CD14-positive monocyte (primary cell): ENCODE results near the gene TREM2. TPM values are rescaled to one million over a fixed set of nuclear protein-coding genes. Genes with fewer than 3 reads are reported as not detected.

Experiments
- DNase-seq, 3 donors: peaks; one replicate each; pipeline ENCODE4 v3.0.0-alpha.2; 2011 to 2022
- H2AFZ ChIP-seq: 2 replicates; pipeline ENCODE4 v1.6.0; 2012; ENCODE audit warnings: mild to moderate bottlenecking, low read depth, low read length, inconsistent platforms; ENCODE audit not compliant: insufficient read depth, poor library complexity, severe bottlenecking
- H3K27ac ChIP-seq, 2 donors: 1 replicate in 1 of 2; 2 replicates in 1 of 2; pipeline ENCODE4 v1.5.1; 2012 to 2013; ENCODE audit warnings: low read length in 2 of 2, control low read depth in 1 of 2, inconsistent platforms in 1 of 2, low read depth in 1 of 2, mild to moderate bottlenecking in 1 of 2
- H3K27me3 ChIP-seq, 2 donors: one replicate each; pipeline versions ENCODE4 v1.6.0 to v1.6.1; 2011 to 2013; ENCODE audit warnings: low read length in 2 of 2; ENCODE audit not compliant: control insufficient read depth in 2 of 2, insufficient read depth in 2 of 2
- H3K36me3 ChIP-seq, 2 donors: replicated peaks in 1 of 2; 1 replicate in 1 of 2; 2 replicates in 1 of 2; pipeline versions ENCODE4 v1.5.1 to v1.6.1; 2012 to 2013; ENCODE audit warnings: low read length in 2 of 2, control low read depth in 1 of 2, inconsistent platforms in 1 of 2, mild to moderate bottlenecking in 1 of 2; ENCODE audit not compliant: insufficient read depth in 2 of 2, control insufficient read depth in 1 of 2
- H3K4me1 ChIP-seq, 2 donors: 1 replicate in 1 of 2; 2 replicates in 1 of 2; pipeline versions ENCODE4 v1.5.1 to v1.6.1; 2012 to 2013; ENCODE audit warnings: low read length in 2 of 2, control low read depth in 1 of 2, inconsistent platforms in 1 of 2, mild to moderate bottlenecking in 1 of 2, moderate library complexity in 1 of 2; ENCODE audit not compliant: insufficient read depth in 2 of 2, control insufficient read depth in 1 of 2
- H3K4me2 ChIP-seq: replicated peaks from 2 replicates; pipeline ENCODE3; 2012; ENCODE audit warnings: low read length, moderate library complexity, mild to moderate bottlenecking; ENCODE audit not compliant: poor library complexity, severe bottlenecking; ENCODE audit errors: extremely low read depth
- H3K4me3 ChIP-seq, 3 experiments: fragments of 200-600 bp in 1 of 3; sonication (generic) in 1 of 3; replicated peaks in 1 of 3; 1 replicate in 2 of 3; 2 replicates in 1 of 3; pipeline ENCODE4 v1.5.1; 2011 to 2013; ENCODE audit warnings: low read length in 3 of 3, mild to moderate bottlenecking in 3 of 3, control low read depth in 2 of 3, low read depth in 2 of 3, inconsistent platforms in 1 of 3, moderate library complexity in 1 of 3
- H3K79me2 ChIP-seq: 2 replicates; pipeline ENCODE4 v1.6.0; 2012; ENCODE audit warnings: mild to moderate bottlenecking, control low read depth, inconsistent platforms, low read length, moderate library complexity; ENCODE audit not compliant: insufficient read depth
- H3K9ac ChIP-seq: 2 replicates; pipeline ENCODE4 v1.6.0; 2017; ENCODE audit warnings: low read length, mild to moderate bottlenecking; ENCODE audit not compliant: insufficient read depth, poor library complexity, severe bottlenecking
- H3K9me3 ChIP-seq, 2 donors: replicated peaks in 1 of 2; 1 replicate in 1 of 2; 2 replicates in 1 of 2; pipeline versions ENCODE4 v1.5.1 to v1.6.1; 2012 to 2013; ENCODE audit warnings: low read length in 2 of 2, control low read depth in 1 of 2; ENCODE audit not compliant: control insufficient read depth in 1 of 2, insufficient read depth in 1 of 2
- H4K20me1 ChIP-seq: 2 replicates; pipeline ENCODE4 v1.6.0; 2012; ENCODE audit warnings: mild to moderate bottlenecking, low read length, control low read depth, moderate library complexity; ENCODE audit not compliant: insufficient read depth
- H3K27ac Mint-ChIP-seq, 7 donors: one replicate each; pipeline ENCODE4 v1.8.0; 2020; ENCODE audit warnings: mild to moderate bottlenecking in 7 of 7, mixed read lengths in 7 of 7, moderate library complexity in 6 of 7, inconsistent platforms in 2 of 7
- H3K27me3 Mint-ChIP-seq, 3 donors: one replicate each; pipeline ENCODE4 v1.8.0; 2021 to 2022; ENCODE audit warnings: low read depth in 3 of 3, mild to moderate bottlenecking in 3 of 3, mixed read lengths in 3 of 3, moderate library complexity in 3 of 3, inconsistent platforms in 1 of 3
- H3K36me3 Mint-ChIP-seq, 2 donors: one replicate each; pipeline ENCODE4 v1.8.0; 2020; ENCODE audit warnings: mixed read lengths in 2 of 2, inconsistent platforms in 1 of 2, mild to moderate bottlenecking in 1 of 2
- H3K4me1 Mint-ChIP-seq: one replicate; pipeline ENCODE4 v1.8.0; 2020; ENCODE audit warnings: mild to moderate bottlenecking, mixed read lengths
- H3K4me3 Mint-ChIP-seq, 2 donors: one replicate each; pipeline ENCODE4 v1.8.0; 2020; ENCODE audit warnings: mild to moderate bottlenecking in 2 of 2, mixed read lengths in 2 of 2, moderate library complexity in 1 of 2
- H3K9me3 Mint-ChIP-seq, 7 donors: one replicate each; pipeline ENCODE4 v1.8.0; 2020 to 2022; ENCODE audit warnings: mixed read lengths in 7 of 7, mild to moderate bottlenecking in 6 of 7, moderate library complexity in 6 of 7, inconsistent platforms in 2 of 7
- WGBS: methylation state at CpG from one replicate; pipeline ENCODE4 v1.1.5; 2013; ENCODE audit warnings: missing lambda C conversion rate; ENCODE audit not compliant: insufficient coverage; 5-methylcytosine and 5-hydroxymethylcytosine counted together
- intact Hi-C, 2 donors: fragments of 100-400 bp; cut with micrococcal nuclease; formaldehyde crosslinking; loops; one replicate each; pipeline versions ENCODE4 v1.15.0 to v1.15.1; 2023
- polyA plus RNA-seq, 3 donors: library from polyadenylated mRNA; depleted of rRNA in 1 of 3; unstranded in 2 of 3; stranded (reverse) in 1 of 3; fragments of 300-500 nt in 2 of 3; fragments of >200 nt in 1 of 3; fragmentation: Illumina TruSeq in 2 of 3; gene quantifications; 1 replicate in 2 of 3; 2 replicates in 1 of 3; pipeline ENCODE4 v1.2.3, GENCODE V29; 2012 to 2021
- TF ChIP-seq, protein P1 (sequence below): fragments of 200-600 bp; IDR thresholded peaks from one replicate; pipeline ENCODE4 v1.8.0; 2022; ENCODE audit warnings: antibody characterized with exemption, mild to moderate bottlenecking

TREM2 gene
- polyA plus RNA-seq, 3 donors = 0.54 to 0.78 (median 0.56) TPM

GRCh38 chr6:41208439-41209106 is 45.7 kb upstream of the TREM2 start:
- Histone ChIP-seq H3K9ac (no peak overlapping the region), H2AFZ (no peak overlapping the region), H3K79me2 (no peaks in the 10 kb centered on the region), H3K4me1 (peaks cover 8 to 16% of the 10 kb centered on the region in 2 donors), H3K4me3 (no peak overlapping the region), H3K27me3 (no peaks in the 10 kb centered on the region), H3K4me2 (no peak overlapping the region), H3K36me3 (no peaks in the 10 kb centered on the region), H3K9me3 (peaks cover 0 to 4% of the 10 kb centered on the region in 2 donors), H3K27ac (no peak overlapping the region), H4K20me1 (no peaks in the 10 kb centered on the region)
- H3K36me3 Mint-ChIP-seq = no peaks in the 10 kb centered on the region
- TF ChIP-seq, protein P1, sequence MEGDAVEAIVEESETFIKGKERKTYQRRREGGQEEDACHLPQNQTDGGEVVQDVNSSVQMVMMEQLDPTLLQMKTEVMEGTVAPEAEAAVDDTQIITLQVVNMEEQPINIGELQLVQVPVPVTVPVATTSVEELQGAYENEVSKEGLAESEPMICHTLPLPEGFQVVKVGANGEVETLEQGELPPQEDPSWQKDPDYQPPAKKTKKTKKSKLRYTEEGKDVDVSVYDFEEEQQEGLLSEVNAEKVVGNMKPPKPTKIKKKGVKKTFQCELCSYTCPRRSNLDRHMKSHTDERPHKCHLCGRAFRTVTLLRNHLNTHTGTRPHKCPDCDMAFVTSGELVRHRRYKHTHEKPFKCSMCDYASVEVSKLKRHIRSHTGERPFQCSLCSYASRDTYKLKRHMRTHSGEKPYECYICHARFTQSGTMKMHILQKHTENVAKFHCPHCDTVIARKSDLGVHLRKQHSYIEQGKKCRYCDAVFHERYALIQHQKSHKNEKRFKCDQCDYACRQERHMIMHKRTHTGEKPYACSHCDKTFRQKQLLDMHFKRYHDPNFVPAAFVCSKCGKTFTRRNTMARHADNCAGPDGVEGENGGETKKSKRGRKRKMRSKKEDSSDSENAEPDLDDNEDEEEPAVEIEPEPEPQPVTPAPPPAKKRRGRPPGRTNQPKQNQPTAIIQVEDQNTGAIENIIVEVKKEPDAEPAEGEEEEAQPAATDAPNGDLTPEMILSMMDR = no peak
- no peak overlapping the region for H3K4me3 Mint-ChIP-seq
- peaks cover 4 to 12% (median 5%) of the 10 kb centered on the region in 7 donors for H3K9me3 Mint-ChIP-seq
- WGBS = 97% methylated on average over 5 of the region's 7 CpGs
- no peak for DNase-seq
- no peak overlapping the region for H3K27ac Mint-ChIP-seq
- peaks cover 0 to 6% (median 0%) of the 10 kb centered on the region in 3 donors for H3K27me3 Mint-ChIP-seq
- peaks cover 20% of the 10 kb centered on the region for H3K4me1 Mint-ChIP-seq
- intact Hi-C loops = no loop called here

GRCh38 chr6:41204156-41204555 is 41.2 kb upstream of the TREM2 start:
- Mint-ChIP-seq H3K27ac (no peak overlapping the region), H3K4me3 (no peak overlapping the region)
- peaks cover 40% of the 10 kb centered on the region in 2 donors for H3K4me1 ChIP-seq

More at GRCh38 chr6:41204156-41204555, 41.2 kb upstream of the TREM2 start:
- intact Hi-C loops = no loop called here
- Histone ChIP-seq H3K36me3 (no peaks in the 10 kb centered on the region), H3K4me2 (no peak overlapping the region), H2AFZ (no peak overlapping the region), H3K27ac (no peak overlapping the region), H3K79me2 (no peaks in the 10 kb centered on the region), H4K20me1 (no peaks in the 10 kb centered on the region), H3K9me3 (peaks cover 0 to 4% of the 10 kb centered on the region in 2 donors), H3K4me3 (no peak overlapping the region), H3K9ac (no peak overlapping the region), H3K27me3 (no peaks in the 10 kb centered on the region)
- DNase-seq = no peak
- Mint-ChIP-seq H3K36me3 (no peaks in the 10 kb centered on the region), H3K9me3 (peaks cover 2 to 7% (median 4%) of the 10 kb centered on the region in 7 donors), H3K27me3 (peaks cover 0 to 2% (median 0%) of the 10 kb centered on the region in 3 donors), H3K4me1 (peaks cover 44% of the 10 kb centered on the region)
- 100% methylated on average over 1 of the region's 1 CpG for WGBS
- TF ChIP-seq, protein P1 = no peak
